ENCODE measurements around the gene ZMYM4.

The ZMYM4 gene

GRCh38 chr1:35280006-35280405, 11.5 kb downstream of the ZMYM4 start:
- TF ChIP-seq, protein P1, sequence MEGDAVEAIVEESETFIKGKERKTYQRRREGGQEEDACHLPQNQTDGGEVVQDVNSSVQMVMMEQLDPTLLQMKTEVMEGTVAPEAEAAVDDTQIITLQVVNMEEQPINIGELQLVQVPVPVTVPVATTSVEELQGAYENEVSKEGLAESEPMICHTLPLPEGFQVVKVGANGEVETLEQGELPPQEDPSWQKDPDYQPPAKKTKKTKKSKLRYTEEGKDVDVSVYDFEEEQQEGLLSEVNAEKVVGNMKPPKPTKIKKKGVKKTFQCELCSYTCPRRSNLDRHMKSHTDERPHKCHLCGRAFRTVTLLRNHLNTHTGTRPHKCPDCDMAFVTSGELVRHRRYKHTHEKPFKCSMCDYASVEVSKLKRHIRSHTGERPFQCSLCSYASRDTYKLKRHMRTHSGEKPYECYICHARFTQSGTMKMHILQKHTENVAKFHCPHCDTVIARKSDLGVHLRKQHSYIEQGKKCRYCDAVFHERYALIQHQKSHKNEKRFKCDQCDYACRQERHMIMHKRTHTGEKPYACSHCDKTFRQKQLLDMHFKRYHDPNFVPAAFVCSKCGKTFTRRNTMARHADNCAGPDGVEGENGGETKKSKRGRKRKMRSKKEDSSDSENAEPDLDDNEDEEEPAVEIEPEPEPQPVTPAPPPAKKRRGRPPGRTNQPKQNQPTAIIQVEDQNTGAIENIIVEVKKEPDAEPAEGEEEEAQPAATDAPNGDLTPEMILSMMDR (IDR thresholded peaks at IDR 0.05; ENCODE audit: low read depth, low read length, poor library complexity, severe bottlenecking): no peak
- no peak for TF ChIP-seq EZH2phosphoT487 (IDR thresholded peaks at IDR 0.05; ENCODE audit: borderline replicate concordance, low read length)
- no peak overlapping the region for H3K4me2 ChIP-seq (ENCODE audit: low read length)
- no peaks in the 10 kb centered on the region for H4K20me1 ChIP-seq (ENCODE audit: control insufficient read depth, insufficient read depth, low read depth, low read length)
- no peak overlapping the region for H3K27ac ChIP-seq (ENCODE audit: low read depth, low read length)
- H3K9me2 ChIP-seq (replicated peaks; ENCODE audit: control insufficient read depth, low read length): no peaks in the 10 kb centered on the region
- H3K9me3 ChIP-seq (ENCODE audit: control insufficient read depth, insufficient read depth, low read length): 0 out of 2 replicates have a peak, but pooled peaks cover 8% of the 10 kb centered on the region
- peaks cover 3% of the 10 kb centered on the region; the same call in 1 of the 2 replicates for H3K4me1 ChIP-seq (ENCODE audit: control insufficient read depth, low read length)
- no peaks in the 10 kb centered on the region for H3K27me3 ChIP-seq (ENCODE audit: control insufficient read depth, low read length)
- peaks cover 31% of the 10 kb centered on the region for H3K36me3 ChIP-seq (ENCODE audit: control insufficient read depth, low read length)
- peaks cover 74% of the 10 kb centered on the region for H3K79me2 ChIP-seq (ENCODE audit: control insufficient read depth, low read length)
- no peaks in the 10 kb centered on the region for H3F3A ChIP-seq (ENCODE audit: control insufficient read depth, insufficient read depth)
- H3K4me3 ChIP-seq (ENCODE audit: low read length): no peak overlapping the region

GRCh38 chr1:35281565-35281964, 13.1 kb downstream of the ZMYM4 start:
- TF ChIP-seq, protein P1 (IDR thresholded peaks at IDR 0.05; ENCODE audit: low read depth, low read length, poor library complexity, severe bottlenecking): no peak
- no peak for TF ChIP-seq EZH2phosphoT487 (IDR thresholded peaks at IDR 0.05; ENCODE audit: borderline replicate concordance, low read length)
- Histone ChIP-seq H3K9me2 (replicated peaks; ENCODE audit: control insufficient read depth, low read length) (no peaks in the 10 kb centered on the region), H3F3A (ENCODE audit: control insufficient read depth, insufficient read depth) (no peaks in the 10 kb centered on the region), H3K4me3 (ENCODE audit: low read length) (no peak overlapping the region), H3K4me2 (ENCODE audit: low read length) (no peak overlapping the region), H3K27me3 (ENCODE audit: control insufficient read depth, low read length) (no peaks in the 10 kb centered on the region), H4K20me1 (ENCODE audit: control insufficient read depth, insufficient read depth, low read depth, low read length) (no peaks in the 10 kb centered on the region), H3K9me3 (ENCODE audit: control insufficient read depth, insufficient read depth, low read length) (0 out of 2 replicates have a peak, but pooled peaks cover 8% of the 10 kb centered on the region), H3K79me2 (ENCODE audit: control insufficient read depth, low read length) (peaks cover 69% of the 10 kb centered on the region), H3K36me3 (ENCODE audit: control insufficient read depth, low read length) (peaks cover 31% of the 10 kb centered on the region), H3K27ac (ENCODE audit: low read depth, low read length) (no peak overlapping the region), H3K4me1 (ENCODE audit: control insufficient read depth, low read length) (peaks cover 3% of the 10 kb centered on the region; the same call in 1 of the 2 replicates)

DNA sequence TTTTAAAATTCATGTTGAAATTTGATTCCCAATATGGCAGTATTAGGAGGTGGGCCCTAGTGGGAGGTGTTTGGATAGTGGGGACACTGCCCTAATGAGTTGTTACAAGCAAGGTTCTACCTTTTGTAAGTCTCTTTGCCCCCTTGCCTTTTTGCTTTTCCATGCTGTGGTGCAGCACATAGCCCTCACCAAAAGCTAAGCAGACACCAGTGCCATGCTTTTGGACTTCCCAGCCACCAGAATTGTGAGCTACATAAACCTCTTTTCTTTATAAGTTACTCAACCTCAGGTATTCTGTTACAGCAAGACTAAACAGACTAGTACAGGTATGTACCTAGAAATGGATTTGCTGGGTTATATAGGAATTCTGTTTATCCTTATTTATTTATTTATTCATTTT, 13.7 kb downstream of the ZMYM4 start:
- Histone ChIP-seq H3K9me3 (ENCODE audit: control insufficient read depth, insufficient read depth, low read length) (0 out of 2 replicates have a peak, but pooled peaks cover 8% of the 10 kb centered on the region), H3K9me2 (replicated peaks; ENCODE audit: control insufficient read depth, low read length) (no peaks in the 10 kb centered on the region), H3F3A (ENCODE audit: control insufficient read depth, insufficient read depth) (no peaks in the 10 kb centered on the region), H3K4me2 (ENCODE audit: low read length) (no peak overlapping the region), H3K79me2 (ENCODE audit: control insufficient read depth, low read length) (peaks cover 65% of the 10 kb centered on the region), H3K4me1 (ENCODE audit: control insufficient read depth, low read length) (peaks cover 3% of the 10 kb centered on the region; the same call in 1 of the 2 replicates), H3K27me3 (ENCODE audit: control insufficient read depth, low read length) (no peaks in the 10 kb centered on the region), H3K4me3 (ENCODE audit: low read length) (no peak overlapping the region), H3K27ac (ENCODE audit: low read depth, low read length) (no peak overlapping the region), H4K20me1 (ENCODE audit: control insufficient read depth, insufficient read depth, low read depth, low read length) (no peaks in the 10 kb centered on the region), H3K36me3 (ENCODE audit: control insufficient read depth, low read length) (peaks cover 31% of the 10 kb centered on the region)
- TF ChIP-seq EZH2phosphoT487 (IDR thresholded peaks at IDR 0.05; ENCODE audit: borderline replicate concordance, low read length): no peak
- TF ChIP-seq, protein P1 (IDR thresholded peaks at IDR 0.05; ENCODE audit: low read depth, low read length, poor library complexity, severe bottlenecking): no peak
